Coronary artery (tissue), 2 donors: ENCODE data around the gene PSMD2.

Experiments used
- DNase-seq: peaks from one replicate; pipeline ENCODE4 v3.0.0-alpha.2; 2017; ENCODE audit warnings: low spot score
- H3K27ac ChIP-seq, 2 donors: fragments of 200-600 bp; sonication (generic); one replicate each; pipeline ENCODE4 v1.5.1; 2016 to 2019
- H3K4me3 ChIP-seq: fragments of 200-600 bp; sonication (generic); 2 replicates; pipeline ENCODE4 v1.5.1; 2016; ENCODE audit warnings: mild to moderate bottlenecking, moderate library complexity
- CTCF ChIP-seq: fragments of 200-600 bp; sonication (generic); IDR thresholded peaks from one replicate; pipeline ENCODE4 v1.5.1; 2019; ENCODE audit warnings: antibody characterized with exemption

PSMD2 gene

DNA sequence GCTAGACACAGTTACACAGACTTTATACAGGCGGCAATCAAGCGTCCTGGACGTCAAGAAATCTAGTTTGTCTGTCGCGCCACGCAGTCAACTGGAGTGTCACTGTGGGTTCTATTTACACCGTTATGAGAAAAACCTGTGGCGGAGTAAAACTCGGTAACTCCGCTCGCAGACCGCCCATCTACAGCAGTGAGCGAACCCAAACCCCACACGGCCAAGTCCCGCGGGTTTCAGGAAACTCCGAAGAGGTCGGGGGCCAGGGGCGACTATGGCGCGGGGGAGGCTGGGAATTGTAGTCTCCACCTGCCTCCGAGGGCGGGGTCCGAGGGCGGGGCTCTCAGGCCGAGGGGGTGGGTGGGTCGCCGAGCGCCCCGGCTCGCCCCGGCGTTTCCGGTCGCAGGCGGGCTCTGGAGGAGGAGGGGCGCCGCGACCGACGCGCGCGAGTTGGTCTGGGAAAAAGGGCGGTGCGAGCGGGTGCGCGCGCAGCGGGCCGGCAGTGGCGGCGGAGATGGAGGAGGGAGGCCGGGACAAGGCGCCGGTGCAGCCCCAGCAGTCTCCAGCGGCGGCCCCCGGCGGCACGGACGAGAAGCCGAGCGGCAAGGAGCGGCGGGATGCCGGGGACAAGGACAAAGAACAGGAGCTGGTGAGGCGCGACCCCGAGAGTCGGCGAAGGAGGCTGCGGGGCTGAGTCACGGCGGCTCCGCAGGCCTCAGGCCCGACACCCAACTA is at the start of gene PSMD2:
Gene PSMD2 (plus strand): TSS at position 483 of the 729 bp plus-strand sequence. CDS start 26 bp downstream, at position 509.
- H3K27ac ChIP-seq: peak within 1 kb of the TSS; percentile 74 to 94
- TF ChIP-seq CTCF: no peak
- peak within 1 kb of the TSS; percentile 99 for H3K4me3 ChIP-seq
- DNase-seq: peak; percentile 98

DNA sequence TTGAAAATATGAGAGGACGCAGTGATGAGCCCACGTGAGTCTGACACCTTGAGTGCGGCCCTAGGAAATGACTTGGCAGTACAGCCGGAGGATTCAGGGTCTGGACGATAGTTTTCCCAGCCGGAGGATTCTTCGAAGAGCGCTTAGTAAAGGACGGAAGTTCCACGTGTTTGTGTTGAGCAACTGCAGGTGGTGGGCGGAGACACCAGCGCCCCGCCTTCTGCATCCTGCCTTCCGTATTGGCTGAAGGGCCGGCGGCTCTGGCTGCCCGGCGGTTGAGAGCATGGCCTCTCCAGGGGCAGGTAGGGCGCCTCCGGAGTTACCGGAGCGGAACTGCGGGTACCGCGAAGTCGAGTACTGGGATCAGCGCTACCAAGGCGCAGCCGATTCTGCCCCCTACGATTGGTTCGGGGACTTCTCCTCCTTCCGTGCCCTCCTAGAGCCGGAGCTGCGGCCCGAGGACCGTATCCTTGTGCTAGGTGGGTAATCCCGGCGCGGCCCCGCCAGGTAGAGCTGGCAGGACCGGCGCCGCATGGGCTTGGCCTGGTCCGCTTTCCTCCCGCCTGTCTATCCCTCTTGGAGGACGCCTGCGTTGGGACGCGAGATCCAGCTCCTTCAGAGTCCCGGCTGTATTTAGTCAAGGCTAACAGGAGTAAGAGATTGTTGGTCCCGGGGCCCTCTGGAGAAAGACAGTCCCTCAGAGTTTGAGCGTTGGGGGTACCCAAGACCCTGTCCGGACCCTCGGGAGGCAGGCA is 49.5 kb upstream of the PSMD2 start, which contains the start of gene EEF1AKMT4:
Gene EEF1AKMT4 (plus strand): TSS at position 261 of the 755 bp plus-strand sequence. CDS start 23 bp downstream, at position 284.
- H3K4me3 ChIP-seq: peak within 1 kb of the TSS; percentile 71
- H3K27ac ChIP-seq: peak within 1 kb of the TSS; percentile 54 to 82
- TF ChIP-seq CTCF: no peak
- peak; percentile 98 for DNase-seq

DNA sequence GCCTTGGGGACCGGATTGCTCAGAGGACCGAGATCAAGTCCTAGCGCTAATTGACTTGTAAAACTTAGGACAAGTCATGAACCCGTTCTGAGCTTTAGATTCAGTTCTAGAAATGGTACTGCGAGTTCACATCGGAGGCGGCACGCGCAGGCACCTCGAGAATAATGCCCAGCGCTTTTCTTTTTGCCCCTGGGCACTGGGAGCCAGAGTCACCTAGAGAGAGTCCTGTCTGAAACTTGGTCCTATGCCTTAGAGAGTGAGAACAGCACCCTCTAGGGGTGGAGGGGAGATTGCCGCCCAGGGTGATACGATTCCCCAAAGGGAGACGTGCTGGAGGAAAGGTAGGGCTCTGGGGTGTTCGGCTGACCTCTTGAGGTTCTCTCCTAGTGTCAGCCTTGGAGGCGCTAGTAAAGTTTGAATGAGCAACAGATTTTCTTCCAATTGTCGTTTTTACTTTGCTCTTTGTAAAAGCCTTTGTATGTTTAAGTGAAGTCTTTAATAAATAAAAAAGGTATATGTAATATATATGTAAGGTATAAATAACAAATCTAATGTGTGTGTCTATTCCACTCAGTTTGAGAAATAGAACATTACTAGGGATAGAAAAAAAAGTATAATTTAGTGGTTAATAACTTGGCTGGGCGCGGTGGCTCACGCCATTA is 48.7 kb upstream of the PSMD2 start:
- TF ChIP-seq CTCF: peak; percentile 90
- H3K4me3 ChIP-seq: peak overlapping the region; percentile 71
- peak overlapping the region in 1 of 2 donors; percentile 38 for H3K27ac ChIP-seq
- no peak for DNase-seq

GRCh38 chr3:184255291-184256039 is 43.6 kb upstream of the PSMD2 start:
- Histone ChIP-seq H3K27ac (no peak overlapping the region), H3K4me3 (no peak overlapping the region)
- TF ChIP-seq CTCF: no peak
- DNase-seq: no peak

DNA sequence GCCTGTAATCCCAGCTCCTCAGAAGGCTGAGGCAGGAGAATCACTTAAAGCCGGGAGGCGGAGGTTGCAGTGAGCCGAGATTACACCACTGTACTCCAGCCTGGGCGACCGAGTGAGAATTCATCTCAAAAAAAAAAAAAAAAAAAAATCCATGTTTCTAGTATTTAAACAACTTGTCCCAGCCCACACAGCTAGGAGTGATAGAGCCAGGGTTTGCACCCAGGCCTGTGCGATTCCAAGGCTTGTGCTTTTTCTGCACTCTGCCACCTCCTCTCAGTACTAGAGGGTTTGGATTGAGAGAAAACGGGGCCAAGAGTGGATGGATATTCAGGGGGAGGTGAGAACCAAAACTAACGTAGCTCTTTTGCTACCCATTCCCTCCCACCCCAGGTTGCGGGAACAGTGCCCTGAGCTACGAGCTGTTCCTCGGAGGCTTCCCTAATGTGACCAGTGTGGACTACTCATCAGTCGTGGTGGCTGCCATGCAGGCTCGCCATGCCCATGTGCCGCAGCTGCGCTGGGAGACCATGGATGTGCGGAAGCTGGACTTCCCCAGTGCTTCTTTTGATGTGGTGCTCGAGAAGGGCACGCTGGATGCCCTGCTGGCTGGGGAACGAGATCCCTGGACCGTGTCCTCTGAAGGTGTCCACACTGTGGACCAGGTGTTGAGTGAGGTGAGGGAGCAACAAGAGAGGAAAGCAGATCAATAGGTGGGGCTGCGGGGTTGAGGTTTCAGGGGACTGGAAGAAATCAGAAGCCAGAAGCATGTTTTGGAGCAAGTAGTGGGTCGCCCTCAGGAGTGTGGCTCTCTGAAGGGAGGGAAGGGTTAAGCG is 41.7 kb upstream of the PSMD2 start:
- no peak for DNase-seq
- TF ChIP-seq CTCF: no peak
- Histone ChIP-seq H3K27ac (no peak overlapping the region), H3K4me3 (no peak overlapping the region)

DNA sequence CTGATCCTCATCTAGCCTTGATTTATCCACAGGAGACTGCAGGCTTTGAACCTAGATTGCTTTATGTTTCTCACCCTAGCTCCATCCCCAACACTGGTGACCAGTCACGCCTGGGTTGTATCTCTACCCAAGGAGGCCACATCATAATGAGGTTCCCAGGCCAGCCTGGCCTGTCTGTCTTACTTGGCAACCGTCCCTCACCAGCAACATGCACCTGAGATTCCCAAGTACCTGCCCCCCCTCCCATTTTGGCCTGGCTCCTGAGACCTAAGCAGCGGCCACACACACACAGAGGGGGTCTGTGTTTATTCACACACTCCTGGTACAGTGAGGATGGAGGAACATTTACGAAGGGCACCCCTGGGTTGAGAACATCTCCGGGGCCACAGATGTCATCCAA is 40.1 kb upstream of the PSMD2 start:
- Histone ChIP-seq H3K27ac (no peak overlapping the region), H3K4me3 (no peak overlapping the region)
- no peak for DNase-seq

More for the DNA sequence above, 40.1 kb upstream of the PSMD2 start:
- no peak for TF ChIP-seq CTCF
